BE2C (cell line): ENCODE data around the gene NOTUM.
A peak's percentile ranks its signal among the peaks of the same experiment; 100 is the strongest.

Experiments used
- DNase-seq: peaks from one replicate; pipeline ENCODE4 v3.0.0-alpha.2; 2020
- H3K27me3 ChIP-seq: fragments of 250-450 bp; sonication (Bioruptor Pico); 2 replicates; pipeline ENCODE4 v1.5.1; 2020; ENCODE audit warnings: mild to moderate bottlenecking
- H3K36me3 ChIP-seq: fragments of 250-450 bp; sonication (Bioruptor Pico); 2 replicates; pipeline ENCODE4 v1.5.1; 2020; ENCODE audit warnings: mild to moderate bottlenecking
- H3K4me1 ChIP-seq: fragments of 250-450 bp; sonication (Bioruptor Pico); 2 replicates; pipeline ENCODE4 v1.5.1; 2020
- H3K4me3 ChIP-seq: 2 replicates; pipeline ENCODE4 v1.5.1; 2011; ENCODE audit warnings: low read depth, low read length
- H3K9me3 ChIP-seq: fragments of 250-450 bp; sonication (Bioruptor Pico); 2 replicates; pipeline ENCODE4 v1.5.1; 2020
- TF ChIP-seq, protein P1 (sequence below): IDR thresholded peaks from 2 replicates; pipeline ENCODE4 v1.5.1; 2012; ENCODE audit warnings: mild to moderate bottlenecking, low read depth, low read length

NOTUM gene

DNA sequence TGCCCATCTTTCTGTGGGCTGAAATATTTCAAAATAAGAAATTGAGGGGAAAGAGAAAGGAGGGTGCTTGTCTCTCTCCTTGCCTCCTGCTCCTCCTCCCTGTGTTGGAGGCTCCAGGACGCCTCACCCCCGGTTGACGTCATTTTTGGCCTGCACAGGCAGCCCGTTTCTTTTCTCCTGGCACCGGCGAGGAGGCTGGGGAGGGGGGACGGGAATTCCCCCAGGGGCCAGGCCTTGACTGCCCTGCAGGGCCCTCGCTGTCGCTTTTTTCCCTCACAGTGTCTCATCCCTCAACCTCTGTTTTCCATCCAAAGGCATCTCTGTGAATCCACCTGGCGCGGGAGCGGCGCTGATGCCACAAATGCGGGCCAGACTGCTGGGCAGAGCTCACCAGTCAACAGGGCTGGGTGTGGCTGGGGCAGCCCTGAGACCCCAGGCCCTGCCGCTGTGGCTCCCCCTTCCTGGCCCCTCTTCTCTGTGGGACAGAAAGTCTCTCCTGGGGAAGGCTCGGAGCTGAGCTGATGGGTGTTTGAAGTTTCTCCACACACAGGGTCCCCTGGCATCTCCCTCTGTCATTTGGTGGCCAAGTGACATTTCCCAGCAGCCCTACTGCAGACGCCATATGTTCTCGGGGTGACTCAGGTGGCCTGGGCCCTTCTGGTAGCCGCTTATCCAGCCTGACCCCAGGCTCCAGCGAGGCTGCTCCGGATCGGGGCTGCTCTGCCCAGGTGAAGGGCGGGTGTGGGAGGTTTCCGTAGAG lies 45.7 kb upstream of the NOTUM start:
- Histone ChIP-seq H3K36me3 (no peaks in the 10 kb centered on the region; the same call in none of the 2 replicates), H3K4me1 (peaks cover 23% of the 10 kb centered on the region), H3K27me3 (no peaks in the 10 kb centered on the region), H3K9me3 (no peaks in the 10 kb centered on the region), H3K4me3 (no peak overlapping the region)
- peak; percentile 73 for DNase-seq
- TF ChIP-seq, protein P1, sequence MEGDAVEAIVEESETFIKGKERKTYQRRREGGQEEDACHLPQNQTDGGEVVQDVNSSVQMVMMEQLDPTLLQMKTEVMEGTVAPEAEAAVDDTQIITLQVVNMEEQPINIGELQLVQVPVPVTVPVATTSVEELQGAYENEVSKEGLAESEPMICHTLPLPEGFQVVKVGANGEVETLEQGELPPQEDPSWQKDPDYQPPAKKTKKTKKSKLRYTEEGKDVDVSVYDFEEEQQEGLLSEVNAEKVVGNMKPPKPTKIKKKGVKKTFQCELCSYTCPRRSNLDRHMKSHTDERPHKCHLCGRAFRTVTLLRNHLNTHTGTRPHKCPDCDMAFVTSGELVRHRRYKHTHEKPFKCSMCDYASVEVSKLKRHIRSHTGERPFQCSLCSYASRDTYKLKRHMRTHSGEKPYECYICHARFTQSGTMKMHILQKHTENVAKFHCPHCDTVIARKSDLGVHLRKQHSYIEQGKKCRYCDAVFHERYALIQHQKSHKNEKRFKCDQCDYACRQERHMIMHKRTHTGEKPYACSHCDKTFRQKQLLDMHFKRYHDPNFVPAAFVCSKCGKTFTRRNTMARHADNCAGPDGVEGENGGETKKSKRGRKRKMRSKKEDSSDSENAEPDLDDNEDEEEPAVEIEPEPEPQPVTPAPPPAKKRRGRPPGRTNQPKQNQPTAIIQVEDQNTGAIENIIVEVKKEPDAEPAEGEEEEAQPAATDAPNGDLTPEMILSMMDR, result no peak

DNA sequence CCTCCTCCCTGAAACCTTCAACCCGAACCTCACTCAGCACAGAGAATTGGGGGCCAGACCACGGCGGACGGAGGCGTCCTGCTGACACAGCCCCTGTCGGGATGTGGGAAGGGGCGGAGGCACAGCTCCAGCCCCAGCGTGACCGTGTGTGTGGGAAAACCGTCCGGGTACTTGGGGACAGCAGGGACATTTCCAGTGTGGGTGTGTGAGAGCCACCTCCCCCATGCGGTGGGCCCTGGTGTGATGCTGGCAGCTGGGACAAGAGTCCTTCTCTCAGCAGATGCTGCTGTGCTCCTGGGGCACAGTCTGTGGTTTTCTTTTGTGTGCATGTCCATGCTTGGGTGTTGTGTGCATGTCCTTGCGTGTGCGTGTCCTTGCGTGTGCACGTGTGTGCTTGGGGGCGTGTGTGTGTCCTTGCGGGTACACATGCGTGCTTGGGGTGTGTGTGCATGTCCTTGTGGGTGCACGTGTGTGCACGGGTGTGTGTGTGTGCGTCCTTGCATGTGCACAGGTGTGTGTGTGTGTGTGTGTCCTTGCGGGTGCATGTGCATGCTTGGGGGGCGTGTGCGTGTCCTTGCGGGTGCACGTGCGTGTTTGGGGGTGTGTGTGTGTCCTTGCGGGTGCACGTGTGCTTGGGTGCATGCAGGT lies 44.8 kb upstream of the NOTUM start:
- DNase-seq, result no peak
- Histone ChIP-seq H3K27me3 (no peaks in the 10 kb centered on the region), H3K9me3 (no peaks in the 10 kb centered on the region), H3K4me1 (peaks cover 23% of the 10 kb centered on the region), H3K36me3 (no peaks in the 10 kb centered on the region; the same call in 1 of the 2 replicates), H3K4me3 (no peak overlapping the region)
- TF ChIP-seq, protein P1, result no peak

DNA sequence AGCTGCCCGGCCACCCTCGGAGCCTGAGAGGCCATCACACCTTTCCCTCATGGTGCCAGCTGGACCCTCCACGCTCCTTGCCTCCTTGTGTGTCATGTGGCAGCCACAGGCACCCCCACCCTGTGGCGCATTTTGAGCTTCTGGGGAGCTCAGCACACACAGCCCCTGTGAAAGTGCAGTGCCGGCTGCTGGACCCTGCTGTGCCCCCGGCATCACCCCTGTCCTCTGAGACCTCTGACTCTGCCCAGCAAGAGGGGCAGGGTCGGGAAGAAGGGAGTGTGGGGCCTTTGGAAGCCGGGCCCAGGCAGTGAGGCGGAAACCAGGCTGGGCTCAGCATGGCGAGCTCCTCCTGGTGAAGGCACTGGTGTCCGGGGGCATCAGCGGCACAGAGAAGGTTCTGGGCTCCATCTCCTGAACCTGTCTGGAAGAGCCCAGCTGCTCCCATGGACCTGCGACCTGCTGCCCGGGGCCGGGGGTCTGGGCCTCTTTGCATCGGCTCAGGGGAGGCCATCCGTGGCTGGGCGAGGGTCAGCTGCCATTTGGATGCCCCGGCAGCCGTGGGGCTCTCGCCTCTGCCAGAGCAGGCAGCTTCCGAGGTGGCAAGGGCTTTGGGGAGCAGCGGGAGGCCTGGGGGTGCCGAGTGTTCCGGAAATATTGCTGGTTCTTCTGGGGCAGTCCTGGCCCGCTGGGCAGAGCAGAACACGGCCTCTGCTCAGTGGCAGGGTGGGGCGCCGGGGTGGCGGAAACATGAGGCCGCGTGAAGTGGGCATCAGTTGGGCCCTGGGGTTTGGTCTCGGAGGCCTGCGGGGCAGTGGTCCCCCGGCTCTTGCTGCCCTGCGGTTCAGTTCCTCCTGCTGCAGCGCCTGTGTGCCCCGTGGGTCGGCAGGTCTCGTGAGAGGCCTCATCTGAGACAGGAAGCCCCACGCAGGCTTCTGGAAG lies 43.8 kb upstream of the NOTUM start:
- no peak for DNase-seq
- TF ChIP-seq, protein P1, result no peak
- H3K27me3 ChIP-seq, result no peaks in the 10 kb centered on the region
- H3K9me3 ChIP-seq, result no peaks in the 10 kb centered on the region
- peaks cover 23% of the 10 kb centered on the region for H3K4me1 ChIP-seq
- H3K4me3 ChIP-seq, result no peak overlapping the region
- no peaks in the 10 kb centered on the region; the same call in 1 of the 2 replicates for H3K36me3 ChIP-seq

DNA sequence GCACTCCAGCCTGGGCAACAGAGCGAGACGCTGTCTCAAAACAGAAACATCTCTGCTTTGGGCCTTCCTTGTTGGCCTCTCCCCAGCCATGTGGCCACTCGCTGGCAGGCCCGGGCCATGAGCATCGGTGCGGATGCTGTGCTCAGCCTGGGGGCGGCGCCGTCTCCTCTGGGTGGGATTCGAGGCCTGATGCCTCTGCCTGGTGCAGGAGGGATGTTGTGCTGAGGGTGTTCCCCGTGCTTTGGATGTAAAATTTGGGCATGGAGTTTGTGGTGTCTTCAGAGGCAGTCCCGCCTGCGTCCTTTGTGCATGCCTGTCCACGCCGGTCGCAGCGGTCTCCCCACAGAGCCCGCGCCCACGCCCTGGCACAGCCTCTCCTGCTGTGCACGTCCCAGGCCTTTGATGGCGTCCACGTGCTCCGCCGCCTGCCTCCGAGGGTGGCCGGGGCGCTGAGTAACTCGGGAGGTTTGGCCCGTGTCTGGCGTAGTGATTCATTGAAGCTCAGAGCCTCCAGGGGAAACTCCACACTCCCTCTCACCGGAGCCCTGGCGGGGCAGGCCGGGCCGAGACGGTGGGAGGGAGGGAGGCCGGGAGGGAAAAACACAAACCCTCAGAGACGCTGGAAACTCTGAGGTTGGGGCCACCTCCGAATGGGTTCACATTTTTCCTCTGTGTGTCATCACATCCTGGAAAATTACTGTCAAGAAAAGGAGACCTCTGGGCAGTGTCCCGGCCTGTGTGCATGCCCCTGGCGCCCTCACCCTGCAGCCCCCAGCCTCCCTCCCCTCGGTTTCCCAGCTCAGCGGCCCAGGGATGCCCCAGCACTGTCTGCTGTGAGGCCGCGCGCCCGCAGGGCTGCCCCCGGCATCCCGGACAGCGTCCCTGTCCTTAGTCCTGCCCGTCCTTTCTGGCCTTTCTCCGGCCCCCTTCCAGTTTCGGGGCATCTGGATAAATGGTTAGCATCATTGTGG lies 42.7 kb upstream of the NOTUM start:
- DNase-seq, result peak; percentile 72
- TF ChIP-seq, protein P1, result no peak
- no peaks in the 10 kb centered on the region for H3K9me3 ChIP-seq
- H3K27me3 ChIP-seq, result no peaks in the 10 kb centered on the region
- H3K36me3 ChIP-seq, result no peaks in the 10 kb centered on the region; the same call in 1 of the 2 replicates
- peaks cover 23% of the 10 kb centered on the region for H3K4me1 ChIP-seq
- no peak overlapping the region for H3K4me3 ChIP-seq

DNA sequence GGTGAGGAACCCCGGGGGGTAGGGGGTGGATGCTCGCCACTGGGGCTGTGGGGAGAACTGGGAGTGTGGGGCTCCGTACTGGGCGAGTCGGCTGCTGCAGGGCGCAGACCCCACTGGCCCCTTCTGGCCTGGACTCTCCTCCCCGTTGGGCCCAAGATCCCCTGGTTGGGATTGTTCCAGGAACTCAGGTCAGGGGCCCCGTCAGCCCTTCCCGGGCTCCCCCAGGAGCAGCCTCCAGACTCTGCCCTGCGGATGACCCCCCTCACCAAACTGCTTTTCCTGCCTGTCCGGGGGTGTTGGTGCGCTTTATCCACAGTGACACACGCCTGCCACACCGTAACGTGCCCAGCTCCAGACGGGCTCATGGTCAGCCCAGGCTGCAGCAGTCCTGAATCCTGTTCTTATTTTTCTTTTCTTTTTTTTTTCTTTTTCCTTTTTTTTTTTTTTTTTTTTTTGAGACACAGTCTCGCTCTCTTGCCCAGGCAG lies 40.6 kb upstream of the NOTUM start:
- H3K9me3 ChIP-seq, result no peaks in the 10 kb centered on the region
- DNase-seq, result no peak
- no peak overlapping the region for H3K4me3 ChIP-seq
- TF ChIP-seq, protein P1, result no peak
- H3K4me1 ChIP-seq, result peaks cover 19% of the 10 kb centered on the region
- H3K27me3 ChIP-seq, result no peaks in the 10 kb centered on the region
- H3K36me3 ChIP-seq, result no peaks in the 10 kb centered on the region; the same call in 1 of the 2 replicates
